DND-41 (cell line): Measurements from ENCODE around the gene TRIM29.

Experiments
- CTCF ChIP-seq: IDR thresholded peaks from 2 replicates; pipeline ENCODE4 v1.5.1; 2012; ENCODE audit warnings: borderline replicate concordance, low read length, moderate library complexity, mild to moderate bottlenecking; ENCODE audit not compliant: poor library complexity, severe bottlenecking; ENCODE audit errors: extremely low read depth
- EZH2 ChIP-seq: IDR thresholded peaks from 3 replicates; pipeline ENCODE4 v1.6.1; 2012; ENCODE audit warnings: borderline replicate concordance, low read depth, mild to moderate bottlenecking, moderate library complexity, low read length, inconsistent platforms; ENCODE audit not compliant: severe bottlenecking

GRCh38 chr11:120141768-120142423 is 4.0 kb upstream of the TRIM29 start:
- TF ChIP-seq CTCF, result no peak
- no peak for TF ChIP-seq EZH2
